Spleen (tissue), 7 donors: ENCODE results near the gene GRIK5.

Experiments
- CTCF ChIP-seq, 11 experiments: fragments of 200-600 bp in 7 of 11; fragments of 450-650 bp in 4 of 11; sonication (generic) in 4 of 11; IDR thresholded peaks in 8 of 11; conservative IDR thresholded peaks in 3 of 11; 1 replicate in 7 of 11; 2 replicates in 4 of 11; pipeline versions ENCODE4 v1.4.0 to v1.8.0; 2016 to 2021; ENCODE audit warnings: antibody characterized with exemption in 11 of 11, inconsistent platforms in 4 of 11, mild to moderate bottlenecking in 1 of 11
- POLR2A ChIP-seq, 3 donors: fragments of 450-650 bp; IDR thresholded peaks; one replicate each; pipeline ENCODE4 v1.5.1; 2017; ENCODE audit warnings: antibody characterized with exemption in 3 of 3, mild to moderate bottlenecking in 1 of 3
- POLR2AphosphoS5 ChIP-seq, 3 donors: sonication (generic); formaldehyde crosslinking; IDR thresholded peaks; one replicate each; pipeline ENCODE4 v1.5.1; 2017; ENCODE audit warnings: antibody characterized with exemption in 3 of 3
- donor health status: DM: no; HTN: no; CAD: no; lungs with moderate emphysema.
- donor health status: DM: no; HTN: no; CAD: no.
- donor health status: DM: no; HTN: no; CAD: no.

- TF ChIP-seq CTCF (IDR thresholded peaks at IDR 0.05 in 8 of 11, conservative IDR thresholded peaks at IDR 0.05 in 3 of 11) (no peak), POLR2A (IDR thresholded peaks at IDR 0.05) (no peak), POLR2AphosphoS5 (IDR thresholded peaks at IDR 0.05) (no peak)
Observed at GRCh38 chr19:42065511-42065910, 4.5 kb downstream of the GRIK5 start.
